H1 (cell line): ENCODE measurements around the gene HSF5. TPM values are rescaled to one million over a fixed set of nuclear protein-coding genes. Genes with fewer than 3 reads are reported as not detected.

Experiments used
- CTCF ChIA-PET: fragments of 300-600 bp; sonication (Branson Sonifier 250); formaldehyde crosslinking; loops from one replicate; lab custom pipeline; 2021; ENCODE audit not compliant: partially characterized antibody; lab: Charles Lee
- POLR2A ChIA-PET: fragments of 300-600 bp; sonication (Branson Sonifier 250); formaldehyde crosslinking; loops from one replicate; lab custom pipeline; 2021; ENCODE audit warnings: inconsistent platforms; ENCODE audit not compliant: partially characterized antibody; lab: Charles Lee
- DNase-seq, 2 experiments: peaks; one replicate each; pipeline versions ENCODE4 v3.0.0 to v3.0.0-alpha.2; 2010 to 2022; ENCODE audit warnings: low spot score in 2 of 2, low read depth in 1 of 2, mixed read lengths in 1 of 2
- FAIRE-seq: peaks from 2 replicates; lab custom pipeline; 2011; peaks lifted over from hg19 to GRCh38; lab: Jason Lieb, UNC
- H2AFZ ChIP-seq: 2 replicates; pipeline ENCODE4 v1.8.1; 2012; ENCODE audit warnings: low read length, inconsistent platforms
- H2AK5ac ChIP-seq: 2 replicates; pipeline ENCODE4 v1.6.1; 2013; ENCODE audit warnings: low read depth, low read length
- H2BK120ac ChIP-seq: replicated peaks from 2 replicates; pipeline ENCODE3; 2013; ENCODE audit warnings: low read depth, low read length, inconsistent platforms
- H2BK12ac ChIP-seq: 2 replicates; pipeline ENCODE4 v1.6.1; 2013; ENCODE audit warnings: low read depth, low read length
- H2BK15ac ChIP-seq: 2 replicates; pipeline ENCODE4 v1.6.1; 2013; ENCODE audit warnings: low read length
- H2BK20ac ChIP-seq: 2 replicates; pipeline ENCODE4 v1.6.1; 2013; ENCODE audit warnings: low read length
- H2BK5ac ChIP-seq: 2 replicates; pipeline ENCODE4 v1.6.1; 2013; ENCODE audit warnings: low read depth, low read length
- H3K14ac ChIP-seq: 2 replicates; pipeline ENCODE4 v1.6.1; 2013; ENCODE audit warnings: inconsistent platforms; ENCODE audit not compliant: insufficient read length
- H3K18ac ChIP-seq: 2 replicates; pipeline ENCODE4 v1.6.1; 2013; ENCODE audit warnings: low read length; ENCODE audit errors: extremely low read depth
- H3K23ac ChIP-seq: 2 replicates; pipeline ENCODE4 v1.6.1; 2013; ENCODE audit warnings: inconsistent platforms; ENCODE audit not compliant: insufficient read length
- H3K23me2 ChIP-seq: 2 replicates; pipeline ENCODE4 v1.6.1; 2013; ENCODE audit warnings: low read depth, low read length
- H3K27ac ChIP-seq: 2 replicates; pipeline ENCODE4 v1.6.1; 2011; ENCODE audit warnings: low read depth, low read length, inconsistent platforms
- H3K27me3 ChIP-seq, 4 experiments: replicated peaks in 1 of 4; 1 replicate in 1 of 4; 2 replicates in 3 of 4; pipeline versions ENCODE4 v1.6.1 to v1.8.1; 2011 to 2013; ENCODE audit warnings: low read length in 3 of 4, mild to moderate bottlenecking in 3 of 4, inconsistent platforms in 2 of 4, mixed read lengths in 2 of 4, moderate library complexity in 1 of 4; ENCODE audit not compliant: control insufficient read depth in 3 of 4, insufficient read depth in 3 of 4; ENCODE audit errors: extremely low read depth in 1 of 4
- H3K36me3 ChIP-seq, 4 experiments: 2 replicates each; pipeline versions ENCODE4 v1.6.1 to v1.8.1; 2011 to 2013; ENCODE audit warnings: mild to moderate bottlenecking in 4 of 4, low read length in 3 of 4, moderate library complexity in 2 of 4, control low read depth in 1 of 4, inconsistent platforms in 1 of 4; ENCODE audit not compliant: insufficient read depth in 4 of 4, control insufficient read depth in 2 of 4
- H3K4ac ChIP-seq: replicated peaks from 2 replicates; pipeline ENCODE3; 2013; ENCODE audit warnings: low read length, low read depth, mixed read lengths, inconsistent platforms; ENCODE audit not compliant: insufficient read length
- H3K4me1 ChIP-seq, 4 experiments: replicated peaks in 1 of 4; 1 replicate in 1 of 4; 2 replicates in 3 of 4; pipeline versions ENCODE4 v1.6.1 to v1.8.1; 2011 to 2013; ENCODE audit warnings: low read length in 3 of 4, inconsistent platforms in 2 of 4, mixed read lengths in 1 of 4; ENCODE audit not compliant: insufficient read depth in 4 of 4, control insufficient read depth in 3 of 4
- H3K4me2 ChIP-seq, 2 experiments: 2 replicates each; pipeline versions ENCODE4 v1.6.1 to v1.8.1; 2011 to 2013; ENCODE audit warnings: low read depth in 2 of 2, low read length in 2 of 2, control low read depth in 1 of 2, inconsistent platforms in 1 of 2, mild to moderate bottlenecking in 1 of 2; ENCODE audit not compliant: insufficient read depth in 1 of 2
- H3K4me3 ChIP-seq, 4 experiments: fragments of 200-600, 300-600 bp in 1 of 4; sonication (generic), shearing (Covaris generic), sonication (Bioruptor Twin) in 1 of 4; 2 replicates each; pipeline versions ENCODE4 v1.5.1 to v1.8.1; 2011 to 2016; ENCODE audit warnings: low read length in 4 of 4, low read depth in 3 of 4, control low read depth in 2 of 4, inconsistent platforms in 2 of 4, mild to moderate bottlenecking in 2 of 4, mixed read lengths in 1 of 4, moderate library complexity in 1 of 4; ENCODE audit not compliant: insufficient read depth in 2 of 4; ENCODE audit errors: extremely low read depth in 1 of 4
- H3K56ac ChIP-seq: replicated peaks from 2 replicates; pipeline ENCODE3; 2013; ENCODE audit warnings: low read depth, mild to moderate bottlenecking, mixed read lengths, low read length, inconsistent platforms; ENCODE audit not compliant: insufficient read length
- H3K79me1 ChIP-seq: 2 replicates; pipeline ENCODE4 v1.6.1; 2013; ENCODE audit warnings: low read depth, low read length, control low read depth
- H3K79me2 ChIP-seq, 2 experiments: 2 replicates each; pipeline versions ENCODE4 v1.6.1 to v1.8.1; 2012 to 2013; ENCODE audit warnings: low read length in 2 of 2, mild to moderate bottlenecking in 2 of 2, inconsistent platforms in 1 of 2; ENCODE audit not compliant: insufficient read depth in 2 of 2, control insufficient read depth in 1 of 2
- H3K9ac ChIP-seq, 4 experiments: replicated peaks in 1 of 4; 1 replicate in 1 of 4; 2 replicates in 3 of 4; pipeline versions ENCODE4 v1.6.1 to v1.8.1; 2011 to 2013; ENCODE audit warnings: low read depth in 3 of 4, low read length in 3 of 4, control low read depth in 2 of 4, mild to moderate bottlenecking in 2 of 4, moderate library complexity in 2 of 4, inconsistent platforms in 1 of 4; ENCODE audit errors: extremely low read depth in 1 of 4
- H3K9me3 ChIP-seq, 2 experiments: 2 replicates each; pipeline versions ENCODE4 v1.6.1 to v1.8.1; 2012 to 2013; ENCODE audit warnings: mild to moderate bottlenecking in 2 of 2, moderate library complexity in 2 of 2, control low read depth in 1 of 2, inconsistent platforms in 1 of 2, low read depth in 1 of 2, low read length in 1 of 2, mixed read lengths in 1 of 2; ENCODE audit not compliant: insufficient read depth in 2 of 2
- H4K20me1 ChIP-seq, 2 experiments: replicated peaks in 1 of 2; 2 replicates each; pipeline versions ENCODE3 to v1.8.1; 2011 to 2013; ENCODE audit warnings: inconsistent platforms in 2 of 2, low read length in 2 of 2, mild to moderate bottlenecking in 1 of 2; ENCODE audit not compliant: insufficient read depth in 2 of 2, control insufficient read depth in 1 of 2
- H4K5ac ChIP-seq: 2 replicates; pipeline ENCODE4 v1.6.1; 2013; ENCODE audit warnings: low read length, low read depth, mixed read lengths, inconsistent platforms; ENCODE audit not compliant: insufficient read length
- H4K8ac ChIP-seq: 2 replicates; pipeline ENCODE4 v1.8.0; 2013; ENCODE audit warnings: mild to moderate bottlenecking, moderate library complexity, low read length, inconsistent platforms; ENCODE audit not compliant: insufficient read depth; ENCODE audit errors: extremely low read depth
- H4K91ac ChIP-seq: replicated peaks from 2 replicates; pipeline ENCODE3; 2013; ENCODE audit warnings: low read length, mixed read lengths, inconsistent platforms; ENCODE audit not compliant: insufficient read length
- ATF3 ChIP-seq: IDR thresholded peaks from 2 replicates; pipeline ENCODE4 v1.6.1; 2011; ENCODE audit warnings: low read depth, mild to moderate bottlenecking, low read length; ENCODE audit not compliant: insufficient read depth
- CEBPB ChIP-seq: IDR thresholded peaks from 2 replicates; pipeline ENCODE4 v1.6.1; 2012; ENCODE audit warnings: low read depth, low read length
- CHD1 ChIP-seq: IDR thresholded peaks from 2 replicates; pipeline ENCODE4 v1.6.1; 2012; ENCODE audit warnings: low read depth, low read length, improper control_type of control experiment
- CTBP2 ChIP-seq: IDR thresholded peaks from 2 replicates; pipeline ENCODE4 v1.7.0; 2011; ENCODE audit warnings: borderline replicate concordance, mild to moderate bottlenecking, moderate library complexity, mixed read lengths, low read length; ENCODE audit not compliant: insufficient read depth, insufficient read length
- HDAC2 ChIP-seq, 2 experiments: fragments of 300-600 bp in 1 of 2; sonication (generic) in 1 of 2; IDR thresholded peaks; 2 replicates each; pipeline ENCODE4 v1.6.1; 2011 to 2012; ENCODE audit warnings: low read depth in 2 of 2, low read length in 2 of 2, mild to moderate bottlenecking in 2 of 2, moderate library complexity in 2 of 2, borderline replicate concordance in 1 of 2, inconsistent platforms in 1 of 2
- JUN ChIP-seq: IDR thresholded peaks from 2 replicates; pipeline ENCODE4 v1.6.1; 2011; ENCODE audit warnings: low read depth, mild to moderate bottlenecking, improper control_type of control experiment, low read length
- SUZ12 ChIP-seq: fragments of 200-600 bp; sonication (generic); IDR thresholded peaks from 2 replicates; pipeline ENCODE4 v1.6.1; 2012; ENCODE audit warnings: mild to moderate bottlenecking, inconsistent platforms, low read length, moderate library complexity, mixed read lengths
- TAF7 ChIP-seq: optimal IDR thresholded peaks from 2 replicates; pipeline ENCODE3; 2011; ENCODE audit warnings: low read depth, mild to moderate bottlenecking, inconsistent platforms, low read length, moderate library complexity, borderline replicate concordance
- WGBS, 2 experiments: shearing (Covaris generic) in 1 of 2; methylation state at CpG; one replicate each; pipeline versions ENCODE4 v1.1.6 to v1.1.7; 2013 to 2015; ENCODE audit warnings: low lambda C conversion rate in 2 of 2, mixed read lengths in 2 of 2, inconsistent platforms in 1 of 2, low coverage in 1 of 2, missing lambda C conversion rate in 1 of 2; ENCODE audit not compliant: insufficient replicate concordance in 2 of 2, insufficient coverage in 1 of 2, insufficient read length in 1 of 2; ENCODE audit errors: extremely low coverage in 1 of 2, missing lambda C conversion rate in 1 of 2; 5-methylcytosine and 5-hydroxymethylcytosine counted together
- polyA plus RNA-seq, 7 experiments: library from polyadenylated mRNA; depleted of rRNA in 3 of 7; stranded (reverse) in 5 of 7; unstranded in 2 of 7; fragments of >200 nt in 5 of 7; fragments of 200-250 nt in 2 of 7; gene quantifications; 1 replicate in 5 of 7; 2 replicates in 1 of 7; 4 replicates in 1 of 7; pipeline versions ENCODE4 v1.2.1 to v1.2.3, GENCODE V29; 2011 to 2013; ENCODE audit warnings: missing spikeins in 2 of 7, mixed read lengths in 2 of 7
- total RNA-seq: library from RNA; stranded (reverse); fragmentation: NEBNext Ultra II Directional; extraction: Animal tissue kit (Norgen Biotek cat#: 25700); gene quantifications from 2 replicates; pipeline ENCODE4 v1.2.1, GENCODE V29; 2021

The HSF5 gene
- total and polyA plus RNA-seq, 2 of the 8 experiments (the other 6 are each of a cell fraction or from before 2014, with no cell fraction given), result not detected

GRCh38 chr17:58414596-58414997 is 73.6 kb downstream of the HSF5 start:
- H3K23me2 ChIP-seq, result no peaks in the 10 kb centered on the region; the same call in 1 of the 2 replicates
- H3K4me2 ChIP-seq, result no peak overlapping the region
- H3K27ac ChIP-seq, result no peak overlapping the region
- no peak overlapping the region for H2BK12ac ChIP-seq
- no peaks in the 10 kb centered on the region for H3K36me3 ChIP-seq
- H4K5ac ChIP-seq, result no peak overlapping the region
- no peak for TF ChIP-seq TAF7
- no peak for TF ChIP-seq HDAC2 (IDR thresholded peaks at IDR 0.05; ENCODE audit: borderline replicate concordance in 1 of 2, low read depth in 2 of 2, low read length in 2 of 2)
- TF ChIP-seq CHD1, result no peak
- TF ChIP-seq CTBP2, result no peak
- TF ChIP-seq SUZ12, result no peak
- no peak for TF ChIP-seq ATF3
- no peak for TF ChIP-seq CEBPB
- TF ChIP-seq JUN, result no peak
- H2BK20ac ChIP-seq, result no peak overlapping the region
- no peak overlapping the region for H4K91ac ChIP-seq
- no peaks in the 10 kb centered on the region for H4K20me1 ChIP-seq
- no peaks in the 10 kb centered on the region for H3K27me3 ChIP-seq
- no peak overlapping the region for H3K4me3 ChIP-seq
- no peak overlapping the region for H2BK120ac ChIP-seq
- H2AFZ ChIP-seq, result no peak overlapping the region
- no peaks in the 10 kb centered on the region for H3K79me1 ChIP-seq
- H3K4me1 ChIP-seq, result no peaks in the 10 kb centered on the region; a peak in 1 of 7 replicates
- H2BK5ac ChIP-seq, result no peak overlapping the region
- no peak overlapping the region for H3K18ac ChIP-seq
- H3K14ac ChIP-seq, result no peak overlapping the region
- H2BK15ac ChIP-seq, result no peak overlapping the region
- no peak overlapping the region for H3K56ac ChIP-seq
- no peaks in the 10 kb centered on the region for H3K9me3 ChIP-seq
- H4K8ac ChIP-seq, result no peak overlapping the region
- CTCF ChIA-PET, result interaction anchor here (0.7 to 1.7 kb wide), 8 partner anchors 13 to 107 kb away, joined by 3 to 7 read pairs (median 4); no protein-coding TSS in a partner anchor
- H3K4ac ChIP-seq, result no peak overlapping the region
- no peak overlapping the region for H2AK5ac ChIP-seq
- no peak for DNase-seq
- POLR2A ChIA-PET, result interaction anchor here (1.2 to 1.3 kb wide), 3 partner anchors 62 to 92 kb away, joined by 3 to 8 read pairs (median 3); partner anchors contain the start of gene SUPT4H1
- no peak overlapping the region for H3K23ac ChIP-seq
- no peak for FAIRE-seq
- no peak overlapping the region for H3K9ac ChIP-seq
- WGBS, 2 experiments, result 83% methylated on average over 3 of the region's 3 CpGs; no CpG with 5 or more reads in 1 of the 2 experiments
- no peaks in the 10 kb centered on the region for H3K79me2 ChIP-seq
